Subcutaneous abdominal adipose tissue (tissue), 5 donors: ENCODE results near the gene UBE2R2.
"Not testable (repeated sequence)": the region's sequence is repeated elsewhere in the genome, so short reads cannot be mapped to it uniquely, and the experiment has no call there.

Experiments
- H3K27ac ChIP-seq: one replicate; pipeline ENCODE4 v1.7.0; 2013; ENCODE audit warnings: low read depth, mild to moderate bottlenecking, inconsistent platforms, low read length, moderate library complexity
- H3K27me3 ChIP-seq, 5 donors: one replicate each; pipeline ENCODE4 v1.7.0; 2013; ENCODE audit warnings: low read length in 5 of 5, inconsistent platforms in 1 of 5; ENCODE audit not compliant: control insufficient read depth in 5 of 5, insufficient read depth in 4 of 5
- H3K36me3 ChIP-seq, 5 donors: one replicate each; pipeline ENCODE4 v1.7.0; 2013; ENCODE audit warnings: low read length in 5 of 5; ENCODE audit not compliant: control insufficient read depth in 5 of 5, insufficient read depth in 5 of 5
- H3K4me1 ChIP-seq, 5 donors: one replicate each; pipeline ENCODE4 v1.7.0; 2013; ENCODE audit warnings: low read length in 5 of 5, mild to moderate bottlenecking in 3 of 5, moderate library complexity in 1 of 5; ENCODE audit not compliant: control insufficient read depth in 5 of 5, insufficient read depth in 5 of 5
- H3K4me3 ChIP-seq, 5 donors: one replicate each; pipeline ENCODE4 v1.7.0; 2013; ENCODE audit warnings: low read length in 5 of 5, low read depth in 1 of 5
- H3K9ac ChIP-seq, 5 donors: one replicate each; pipeline ENCODE4 v1.7.0; 2013; ENCODE audit warnings: low read length in 5 of 5, mild to moderate bottlenecking in 4 of 5, moderate library complexity in 3 of 5
- H3K9me3 ChIP-seq, 5 donors: one replicate each; pipeline ENCODE4 v1.7.0; 2013; ENCODE audit warnings: low read length in 5 of 5; ENCODE audit not compliant: control insufficient read depth in 5 of 5
- donor health status: healthy.
- donor health status: healthy.
- donor health status: healthy.
- donor health status: healthy.
- donor health status: healthy.

UBE2R2 gene

DNA sequence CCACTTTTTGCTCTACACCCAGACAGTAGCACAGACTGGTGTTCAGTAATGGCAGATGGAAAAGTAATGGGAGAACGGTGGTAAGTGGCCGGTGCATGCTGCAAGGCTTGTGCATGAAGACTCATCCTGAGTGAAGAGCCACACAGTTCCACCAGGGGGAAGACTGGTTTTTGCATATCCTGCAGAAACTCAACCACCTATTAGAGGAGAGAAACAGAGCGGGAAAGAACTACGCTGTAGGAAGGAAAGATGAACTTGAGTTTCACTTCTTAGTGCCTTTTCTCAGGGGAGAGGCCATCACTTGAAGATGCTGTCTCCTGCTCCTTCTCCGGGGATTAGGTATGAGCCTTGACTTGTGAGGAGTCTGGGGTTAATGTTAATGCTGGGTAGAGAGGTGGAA, 31.0 kb upstream of the UBE2R2 start:
- no peak overlapping the region for H3K9ac ChIP-seq
- no peaks in the 10 kb centered on the region for H3K9me3 ChIP-seq
- H3K4me1 ChIP-seq, result no peaks in the 10 kb centered on the region
- no peaks in the 10 kb centered on the region for H3K27me3 ChIP-seq
- H3K27ac ChIP-seq, result no peak overlapping the region
- no peak overlapping the region for H3K4me3 ChIP-seq
- H3K36me3 ChIP-seq, result no peaks in the 10 kb centered on the region

DNA sequence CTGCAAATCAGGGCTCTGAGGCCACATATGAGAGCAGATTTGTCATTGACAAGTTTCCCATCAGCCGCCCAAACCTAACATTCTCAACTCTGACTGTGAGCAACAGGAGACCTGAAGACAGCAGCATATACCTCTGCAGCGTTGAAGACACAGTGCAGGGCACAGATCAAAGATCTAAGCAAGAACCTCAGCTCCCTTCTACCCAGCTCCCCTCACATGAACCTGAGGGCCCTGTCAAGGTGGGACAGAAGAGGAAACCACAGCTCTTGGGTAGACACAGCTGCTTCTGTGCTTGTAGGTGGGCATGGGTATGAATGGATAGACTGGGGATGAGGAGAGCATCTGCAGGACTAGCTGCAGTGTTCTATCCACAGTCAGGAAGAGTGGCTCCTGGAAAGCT, 30.3 kb upstream of the UBE2R2 start:
- Histone ChIP-seq H3K9me3 (no peaks in the 10 kb centered on the region), H3K36me3 (no peaks in the 10 kb centered on the region), H3K27ac (no peak overlapping the region), H3K4me3 (no peak overlapping the region), H3K4me1 (no peaks in the 10 kb centered on the region), H3K27me3 (no peaks in the 10 kb centered on the region), H3K9ac (no peak overlapping the region)

DNA sequence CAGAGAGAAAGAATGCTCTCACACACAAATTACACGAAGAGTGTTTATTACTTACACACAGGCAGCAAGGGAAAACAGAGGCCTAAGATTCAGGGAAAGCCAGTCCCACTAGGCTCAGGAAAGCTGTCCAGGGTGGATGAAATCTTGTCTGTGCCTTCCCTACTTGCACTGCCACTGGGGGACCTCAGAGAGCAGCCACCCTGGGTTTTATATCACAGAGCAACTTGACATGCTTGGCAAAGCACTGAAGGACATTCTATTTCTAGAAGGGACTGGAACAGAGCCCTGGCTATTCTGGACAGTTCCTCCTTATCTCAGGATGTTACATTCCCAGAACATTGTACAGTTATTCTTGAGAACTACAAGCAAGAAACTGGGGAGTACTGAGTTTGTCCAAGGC, 29.1 kb upstream of the UBE2R2 start:
- no peak overlapping the region for H3K27ac ChIP-seq
- H3K4me1 ChIP-seq, result no peaks in the 10 kb centered on the region
- H3K27me3 ChIP-seq, result no peaks in the 10 kb centered on the region
- no peak overlapping the region for H3K4me3 ChIP-seq
- H3K9ac ChIP-seq, result no peak overlapping the region
- no peaks in the 10 kb centered on the region for H3K36me3 ChIP-seq
- H3K9me3 ChIP-seq, result no peaks in the 10 kb centered on the region

DNA sequence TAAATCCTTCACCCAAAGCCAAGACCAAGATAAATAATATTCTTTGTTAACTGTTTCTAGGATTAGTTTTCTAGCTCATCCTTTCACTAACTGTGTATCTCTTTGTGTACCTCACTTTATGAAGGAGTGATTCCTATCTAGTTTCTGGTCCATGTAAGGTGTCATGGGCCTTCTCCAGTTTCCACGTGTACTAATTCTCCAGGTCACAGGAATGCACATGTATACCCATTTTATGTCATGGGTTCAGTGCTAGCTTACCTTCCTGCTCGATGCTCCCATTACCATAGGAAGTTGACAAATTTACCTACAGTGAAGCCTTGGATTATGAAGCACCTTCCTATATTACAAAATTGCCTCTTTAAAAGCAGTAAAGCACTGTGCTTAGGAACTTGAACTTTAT, 27.5 kb upstream of the UBE2R2 start:
- H3K4me3 ChIP-seq, H3K4me1 ChIP-seq: not testable (repeated sequence)

DNA sequence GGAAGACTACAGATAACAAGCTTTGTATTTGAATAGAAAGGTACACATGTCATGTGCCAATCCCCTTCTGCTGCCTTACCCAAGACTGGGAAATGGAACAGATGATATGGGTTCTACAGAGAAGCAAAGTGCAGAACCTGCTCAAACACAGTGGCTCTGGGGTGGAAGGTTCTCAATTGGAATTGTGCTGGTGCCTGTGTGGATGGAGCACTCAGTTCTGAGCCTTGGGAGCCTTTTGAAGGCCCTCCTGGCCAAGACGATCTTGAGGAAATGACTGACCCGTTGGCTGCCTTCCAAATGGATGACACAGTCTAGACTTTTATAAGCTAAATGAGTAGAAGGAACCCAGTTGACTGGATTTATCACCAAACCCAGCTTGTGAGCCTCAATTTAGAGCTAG, 25.8 kb upstream of the UBE2R2 start:
- peaks cover 0 to 2% (median 0%) of the 10 kb centered on the region in 5 donors for H3K27me3 ChIP-seq
- H3K9ac ChIP-seq, result no peak overlapping the region
- H3K4me3 ChIP-seq, result no peak overlapping the region
- H3K27ac ChIP-seq, result no peak overlapping the region
- H3K9me3 ChIP-seq, result no peaks in the 10 kb centered on the region
- no peaks in the 10 kb centered on the region for H3K4me1 ChIP-seq
- no peaks in the 10 kb centered on the region for H3K36me3 ChIP-seq

More for the DNA sequence above, 27.5 kb upstream of the UBE2R2 start:
- H3K27ac ChIP-seq, H3K36me3 ChIP-seq, H3K9me3 ChIP-seq, H3K9ac ChIP-seq, H3K27me3 ChIP-seq: not testable (repeated sequence)

DNA sequence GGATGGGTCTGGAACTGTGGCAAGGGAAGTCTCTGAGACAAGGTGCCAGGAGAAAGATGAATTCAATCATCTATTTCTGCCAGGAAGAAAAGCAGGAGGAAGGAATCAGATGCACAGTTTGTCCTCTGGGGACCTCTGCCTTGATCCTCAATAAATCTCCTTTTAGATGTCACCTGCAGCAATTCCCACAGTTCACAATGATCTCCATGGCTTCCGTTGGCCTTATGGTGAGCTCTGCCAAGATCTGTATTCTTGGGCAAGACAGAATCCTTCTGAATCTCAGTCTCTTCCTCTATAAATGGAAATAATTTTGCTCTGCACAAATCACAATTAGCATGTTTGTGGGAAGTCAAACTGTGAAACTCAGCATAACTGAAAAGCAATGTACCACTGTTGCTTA, 23.5 kb upstream of the UBE2R2 start:
- not testable (repeated sequence) for H3K36me3 ChIP-seq, H3K27me3 ChIP-seq, H3K9ac ChIP-seq, H3K9me3 ChIP-seq, H3K4me1 ChIP-seq, H3K4me3 ChIP-seq, H3K27ac ChIP-seq

DNA sequence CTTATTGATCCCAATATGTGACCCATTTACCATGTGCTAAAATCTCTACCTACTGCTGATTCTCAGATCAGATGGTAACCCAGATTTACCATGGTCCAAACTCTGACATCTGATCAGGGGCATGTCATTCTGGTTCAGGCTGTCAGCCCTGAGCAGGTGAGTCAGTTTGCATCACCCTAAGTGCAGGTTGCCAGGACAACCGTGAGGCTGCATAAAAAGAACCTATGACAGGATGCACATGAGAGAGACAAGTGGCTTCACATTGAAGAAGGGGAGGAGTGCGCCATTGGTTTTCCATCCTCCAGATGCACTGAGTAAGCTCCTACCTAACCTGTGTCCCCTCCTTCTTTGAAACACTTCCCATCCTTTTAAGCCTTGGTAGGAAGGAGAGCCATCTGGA, 22.4 kb upstream of the UBE2R2 start:
- Histone ChIP-seq H3K9me3 (peaks cover 0 to 8% (median 0%) of the 10 kb centered on the region in 5 donors), H3K4me1 (no peaks in the 10 kb centered on the region), H3K36me3 (no peaks in the 10 kb centered on the region), H3K27ac (no peak overlapping the region), H3K9ac (no peak overlapping the region), H3K27me3 (peaks cover 0 to 9% (median 5%) of the 10 kb centered on the region in 5 donors), H3K4me3 (no peak overlapping the region)

DNA sequence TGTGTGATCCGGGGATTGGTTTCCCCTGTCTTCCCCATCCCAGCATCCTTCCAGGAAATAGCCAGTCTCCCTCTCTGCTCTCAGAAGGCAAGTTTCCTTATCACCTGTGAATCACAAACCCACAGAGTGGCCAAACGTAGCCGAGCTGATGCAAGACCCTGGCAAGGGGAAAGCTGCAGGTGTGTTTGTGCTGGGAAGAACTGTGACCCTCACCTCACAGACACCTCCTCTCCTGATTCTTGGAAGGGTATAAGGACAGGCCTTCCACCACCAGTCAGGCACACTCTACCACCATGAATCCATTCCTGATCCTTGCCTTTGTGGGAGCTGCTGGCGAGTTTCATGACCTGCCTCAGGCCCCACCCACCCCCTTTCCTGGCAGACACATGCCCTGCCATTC, 21.7 kb upstream of the UBE2R2 start, which contains the start of gene PRSS3:
PRSS3 (plus strand) TSS at position 281 of the 400 bp plus-strand sequence; CDS start at position 294, 13 bp downstream.
- Histone ChIP-seq H3K27ac (no peak within 1 kb of the TSS), H3K4me1 (no peaks in the 10 kb centered on the region), H3K9ac (no peak within 1 kb of the TSS), H3K36me3 (no peaks in the 10 kb centered on the region), H3K4me3 (no peak within 1 kb of the TSS), H3K27me3 (peaks cover 0 to 12% (median 5%) of the 10 kb centered on the region in 5 donors), H3K9me3 (peaks cover 0 to 8% (median 0%) of the 10 kb centered on the region in 5 donors)

DNA sequence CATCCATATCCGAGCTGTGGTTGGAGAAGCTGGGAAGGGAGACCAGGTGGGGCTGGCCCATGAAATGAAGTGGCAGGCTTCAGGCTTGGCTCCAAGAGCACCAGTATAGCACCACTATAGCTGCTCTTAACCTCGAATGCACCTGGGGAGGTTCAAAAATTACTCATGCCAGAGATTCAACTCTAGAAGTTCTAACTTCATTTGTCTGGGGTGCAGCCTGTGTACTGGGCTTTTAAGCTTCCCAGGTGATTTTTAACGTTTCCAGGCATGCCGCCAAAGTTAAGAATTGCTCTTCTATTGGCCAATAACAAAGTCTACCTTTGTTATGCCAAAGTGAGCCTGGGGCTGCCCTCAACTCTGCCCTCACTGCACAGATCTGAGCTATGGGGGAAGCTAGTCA, 21.1 kb upstream of the UBE2R2 start:
- no peaks in the 10 kb centered on the region for H3K4me1 ChIP-seq
- no peak overlapping the region for H3K27ac ChIP-seq

DNA sequence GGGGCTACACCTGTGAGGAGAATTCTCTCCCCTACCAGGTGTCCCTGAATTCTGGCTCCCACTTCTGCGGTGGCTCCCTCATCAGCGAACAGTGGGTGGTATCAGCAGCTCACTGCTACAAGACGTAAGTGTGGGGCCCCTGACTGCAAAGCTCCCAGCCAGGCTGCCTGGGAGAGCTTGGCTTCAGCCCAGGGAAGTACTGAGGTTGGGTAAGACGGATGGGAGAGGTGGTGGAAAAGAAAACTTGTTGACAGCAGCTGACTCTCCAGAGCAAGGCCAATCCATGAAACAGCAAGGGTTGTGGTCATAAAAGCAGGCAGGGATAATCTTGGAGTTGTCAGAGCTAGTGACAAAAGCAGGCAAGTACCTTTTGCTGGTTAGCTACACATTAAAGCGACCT, 20.3 kb upstream of the UBE2R2 start:
- not testable (repeated sequence) for H3K9me3 ChIP-seq, H3K4me3 ChIP-seq, H3K27ac ChIP-seq, H3K9ac ChIP-seq, H3K4me1 ChIP-seq, H3K36me3 ChIP-seq
- H3K27me3 ChIP-seq, result peaks cover 0 to 12% (median 5%) of the 10 kb centered on the region in 5 donors

More for the DNA sequence above, 21.1 kb upstream of the UBE2R2 start:
- H3K27me3 ChIP-seq, result peaks cover 0 to 12% (median 5%) of the 10 kb centered on the region in 5 donors
- no peak overlapping the region for H3K4me3 ChIP-seq
- no peak overlapping the region for H3K9ac ChIP-seq
- H3K9me3 ChIP-seq, result peaks cover 0 to 8% (median 0%) of the 10 kb centered on the region in 5 donors
- no peaks in the 10 kb centered on the region for H3K36me3 ChIP-seq

DNA sequence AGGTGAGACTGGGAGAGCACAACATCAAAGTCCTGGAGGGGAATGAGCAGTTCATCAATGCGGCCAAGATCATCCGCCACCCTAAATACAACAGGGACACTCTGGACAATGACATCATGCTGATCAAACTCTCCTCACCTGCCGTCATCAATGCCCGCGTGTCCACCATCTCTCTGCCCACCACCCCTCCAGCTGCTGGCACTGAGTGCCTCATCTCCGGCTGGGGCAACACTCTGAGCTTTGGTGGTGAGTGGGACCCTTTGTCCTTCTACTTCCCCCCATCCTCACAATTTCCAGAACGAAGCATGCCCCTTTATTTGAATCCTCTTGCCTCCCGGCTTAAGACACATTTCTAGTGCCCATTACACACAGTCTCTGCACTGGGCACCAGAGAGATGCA, 19.1 kb upstream of the UBE2R2 start:
- H3K27ac ChIP-seq, result no peak overlapping the region
- H3K4me3 ChIP-seq, result no peak overlapping the region
- no peak overlapping the region for H3K9ac ChIP-seq
- H3K4me1 ChIP-seq, result no peaks in the 10 kb centered on the region
- peaks cover 3 to 12% (median 5%) of the 10 kb centered on the region in 5 donors for H3K27me3 ChIP-seq
- peaks cover 0 to 8% (median 0%) of the 10 kb centered on the region in 5 donors for H3K9me3 ChIP-seq
- no peaks in the 10 kb centered on the region for H3K36me3 ChIP-seq
